Astrocyte of the hippocampus (primary cell): ENCODE data around the gene XPC.
A peak's percentile ranks its signal among the peaks of the same experiment; 100 is the strongest.

Experiments
- DNase-seq: peaks from one replicate; pipeline ENCODE4 v3.0.0; 2011; ENCODE audit warnings: low read depth, low spot score

The XPC gene

GRCh38 chr3:14208168-14208567 is 29.8 kb upstream of the XPC start:
- no peak for DNase-seq

- no peak for DNase-seq
Measured at GRCh38 chr3:14206548-14207177, 28.3 kb upstream of the XPC start.

GRCh38 chr3:14204515-14205284 is 26.3 kb upstream of the XPC start:
- no peak for DNase-seq

- peak; percentile 89 for DNase-seq
Measured at GRCh38 chr3:14203521-14204079, 25.2 kb upstream of the XPC start.

- no peak for DNase-seq
Measured at GRCh38 chr3:14202874-14203520, 24.6 kb upstream of the XPC start.

GRCh38 chr3:14201940-14202684 is 23.7 kb upstream of the XPC start:
- no peak for DNase-seq

GRCh38 chr3:14200841-14201240 is 22.4 kb upstream of the XPC start:
- no peak for DNase-seq

GRCh38 chr3:14200276-14200675 is 21.9 kb upstream of the XPC start:
- no peak for DNase-seq

- no peak for DNase-seq
Measured at GRCh38 chr3:14199641-14200040, 21.2 kb upstream of the XPC start.

- no peak for DNase-seq
Measured at GRCh38 chr3:14194865-14195264, 16.5 kb upstream of the XPC start.

GRCh38 chr3:14188041-14188754 is 9.8 kb upstream of the XPC start:
- DNase-seq: no peak

GRCh38 chr3:14186854-14187458 is 8.6 kb upstream of the XPC start:
- DNase-seq: no peak

GRCh38 chr3:14183015-14183577 is 4.7 kb upstream of the XPC start:
- no peak for DNase-seq

GRCh38 chr3:14181253-14181652 is 2.9 kb upstream of the XPC start:
- no peak for DNase-seq

GRCh38 chr3:14179795-14180194 is 1.4 kb upstream of the XPC start:
- DNase-seq: no peak

- DNase-seq: no peak
Measured at GRCh38 chr3:14179114-14179465, 689 bp upstream of the XPC start.

GRCh38 chr3:14177580-14178246 is 688 bp downstream of the XPC start:
- DNase-seq: no peak

- DNase-seq: peak; percentile 65
Measured at GRCh38 chr3:14175383-14176037, 2.9 kb downstream of the XPC start.

GRCh38 chr3:14174483-14174882 is 3.9 kb downstream of the XPC start:
- DNase-seq: no peak
